Measurements from ENCODE around the gene SCG5. TPM values are rescaled to one million over a fixed set of nuclear protein-coding genes. Genes with fewer than 3 reads are reported as not detected.

Gene SCG5
- total RNA-seq, 1 experiment from 2014 or later = 7.4 TPM

GRCh38 chr15:32667321-32667720 is 25.8 kb downstream of the SCG5 start:
- TF ChIP-seq, protein P1, sequence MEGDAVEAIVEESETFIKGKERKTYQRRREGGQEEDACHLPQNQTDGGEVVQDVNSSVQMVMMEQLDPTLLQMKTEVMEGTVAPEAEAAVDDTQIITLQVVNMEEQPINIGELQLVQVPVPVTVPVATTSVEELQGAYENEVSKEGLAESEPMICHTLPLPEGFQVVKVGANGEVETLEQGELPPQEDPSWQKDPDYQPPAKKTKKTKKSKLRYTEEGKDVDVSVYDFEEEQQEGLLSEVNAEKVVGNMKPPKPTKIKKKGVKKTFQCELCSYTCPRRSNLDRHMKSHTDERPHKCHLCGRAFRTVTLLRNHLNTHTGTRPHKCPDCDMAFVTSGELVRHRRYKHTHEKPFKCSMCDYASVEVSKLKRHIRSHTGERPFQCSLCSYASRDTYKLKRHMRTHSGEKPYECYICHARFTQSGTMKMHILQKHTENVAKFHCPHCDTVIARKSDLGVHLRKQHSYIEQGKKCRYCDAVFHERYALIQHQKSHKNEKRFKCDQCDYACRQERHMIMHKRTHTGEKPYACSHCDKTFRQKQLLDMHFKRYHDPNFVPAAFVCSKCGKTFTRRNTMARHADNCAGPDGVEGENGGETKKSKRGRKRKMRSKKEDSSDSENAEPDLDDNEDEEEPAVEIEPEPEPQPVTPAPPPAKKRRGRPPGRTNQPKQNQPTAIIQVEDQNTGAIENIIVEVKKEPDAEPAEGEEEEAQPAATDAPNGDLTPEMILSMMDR (IDR thresholded peaks at IDR 0.05; ENCODE audit: unreplicated experiment) = no peak
- H3K27ac Mint-ChIP-seq (ENCODE audit: low read depth, unreplicated experiment) = no peak overlapping the region
- DNase-seq (ENCODE audit: unreplicated experiment) = no peak
- BruUV-seq (replicated peaks) = no TSS peak
- ChIA-PET CTCF (interaction anchor here (1.0 to 6.0 kb wide), 2 partner anchors 177 to 269 kb away, joined by 4 to 63 read pairs; no protein-coding TSS in a partner anchor), POLR2A (no interaction called here)
- no peaks in the 10 kb centered on the region for H3K27me3 Mint-ChIP-seq (ENCODE audit: insufficient read depth, unreplicated experiment)
- H3K9me3 Mint-ChIP-seq (ENCODE audit: unreplicated experiment) = no peaks in the 10 kb centered on the region
- intact Hi-C loops (cut with micrococcal nuclease) = no loop called here
- H3K4me1 Mint-ChIP-seq (ENCODE audit: insufficient read depth, unreplicated experiment) = peaks cover 14% of the 10 kb centered on the region
- no peak overlapping the region for H3K4me3 Mint-ChIP-seq (ENCODE audit: unreplicated experiment)
- peaks cover 4% of the 10 kb centered on the region for H3K36me3 Mint-ChIP-seq (ENCODE audit: insufficient read depth, unreplicated experiment)

DNA sequence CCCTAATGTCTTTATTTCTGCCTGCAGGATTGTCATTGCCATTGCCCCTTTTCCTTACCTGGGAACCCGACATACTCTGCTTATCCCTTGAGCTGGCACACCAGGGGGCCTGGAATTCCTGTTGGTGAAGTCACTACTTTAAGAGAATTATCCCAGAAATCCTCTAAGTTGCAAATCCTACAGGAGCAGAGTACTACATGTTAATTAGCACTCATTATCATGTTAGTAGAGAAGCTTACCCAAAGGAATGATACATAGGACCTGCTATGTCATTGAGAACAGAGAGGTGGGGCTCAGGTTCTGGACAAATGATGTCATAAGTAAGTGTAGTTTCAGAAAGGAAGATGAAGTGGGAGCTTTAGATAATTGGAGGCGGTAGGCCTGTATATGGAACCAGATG is 27.4 kb downstream of the SCG5 start:
- Mint-ChIP-seq H3K4me3 (ENCODE audit: unreplicated experiment) (no peak overlapping the region), H3K9me3 (ENCODE audit: unreplicated experiment) (no peaks in the 10 kb centered on the region), H3K4me1 (ENCODE audit: insufficient read depth, unreplicated experiment) (peaks cover 8% of the 10 kb centered on the region), H3K27ac (ENCODE audit: low read depth, unreplicated experiment) (no peak overlapping the region), H3K36me3 (ENCODE audit: insufficient read depth, unreplicated experiment) (peaks cover 4% of the 10 kb centered on the region), H3K27me3 (ENCODE audit: insufficient read depth, unreplicated experiment) (no peaks in the 10 kb centered on the region)
- ChIA-PET CTCF (interaction anchor here (0.8 to 2.4 kb wide), 7 partner anchors 10 to 463 kb away, joined by 3 to 18 read pairs (median 5); no protein-coding TSS in a partner anchor), POLR2A (interaction anchor here (1.4 to 2.2 kb wide), 2 partner anchors 9 to 14 kb away, joined by 3 to 6 read pairs; no protein-coding TSS in a partner anchor)
- no peak for DNase-seq (ENCODE audit: unreplicated experiment)
- intact Hi-C loops (cut with micrococcal nuclease) = no loop called here
- BruUV-seq (replicated peaks) = no TSS peak
- TF ChIP-seq, protein P1 (IDR thresholded peaks at IDR 0.05; ENCODE audit: unreplicated experiment) = no peak

DNA sequence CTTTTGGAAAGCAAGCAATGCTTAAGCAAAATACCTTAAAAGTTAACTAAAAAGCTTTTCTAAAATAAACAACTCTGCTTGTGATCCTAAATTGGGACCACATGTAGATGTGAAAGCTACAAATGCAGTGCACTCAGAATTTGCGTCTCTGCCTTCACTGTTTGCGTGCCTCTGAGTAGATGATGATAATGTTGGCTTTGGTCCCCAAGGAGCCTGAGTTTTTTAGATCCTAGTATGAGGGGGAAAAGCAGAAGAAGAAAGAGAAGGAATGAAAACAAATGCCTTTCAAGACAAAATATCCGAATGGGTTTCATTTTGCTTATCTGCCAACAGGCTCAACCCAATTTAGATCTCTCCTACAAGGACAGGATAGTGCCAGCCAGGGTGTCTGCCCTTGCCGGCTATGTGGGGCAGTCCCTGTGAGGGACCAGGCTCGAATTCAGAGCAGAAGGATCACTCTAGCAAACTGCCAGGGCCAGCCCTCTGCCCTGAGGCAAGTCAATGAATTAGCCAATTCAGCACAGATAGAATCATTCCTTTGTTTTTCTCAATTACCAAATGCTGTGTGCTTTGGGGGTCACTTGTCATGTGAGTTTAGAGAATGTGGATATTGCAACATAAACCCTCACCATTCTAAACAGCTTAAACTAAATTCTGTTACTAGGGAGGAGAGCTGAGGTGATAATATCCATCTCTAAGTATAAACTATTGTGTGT is 28.5 kb downstream of the SCG5 start:
- no TSS peak for BruUV-seq (replicated peaks)
- CTCF ChIA-PET = interaction anchor here (0.7 to 2.5 kb wide), 8 partner anchors 8 to 1086 kb away, joined by 3 to 18 read pairs (median 6); no protein-coding TSS in a partner anchor
- H3K27ac Mint-ChIP-seq (ENCODE audit: low read depth, unreplicated experiment) = no peak overlapping the region

GRCh38 chr15:32670623-32671022 is 29.1 kb downstream of the SCG5 start:
- no peaks in the 10 kb centered on the region for H3K9me3 Mint-ChIP-seq (ENCODE audit: unreplicated experiment)
- CTCF ChIA-PET = interaction anchor here (0.5 to 2.5 kb wide), 5 partner anchors 8 to 286 kb away, joined by 3 to 11 read pairs (median 4); no protein-coding TSS in a partner anchor

More for the DNA sequence above, 28.5 kb downstream of the SCG5 start:
- Mint-ChIP-seq H3K4me1 (ENCODE audit: insufficient read depth, unreplicated experiment) (peaks cover 8% of the 10 kb centered on the region), H3K4me3 (ENCODE audit: unreplicated experiment) (no peak overlapping the region), H3K27me3 (ENCODE audit: insufficient read depth, unreplicated experiment) (no peaks in the 10 kb centered on the region), H3K36me3 (ENCODE audit: insufficient read depth, unreplicated experiment) (peaks cover 4% of the 10 kb centered on the region), H3K9me3 (ENCODE audit: unreplicated experiment) (no peaks in the 10 kb centered on the region)
- intact Hi-C loops (cut with micrococcal nuclease) = no loop called here
- peak; percentile 69 for DNase-seq (ENCODE audit: unreplicated experiment)
- POLR2A ChIA-PET = interaction anchor here (1.4 to 2.2 kb wide), 2 partner anchors 10 to 13 kb away, joined by 3 to 6 read pairs; no protein-coding TSS in a partner anchor
- TF ChIP-seq, protein P1 (IDR thresholded peaks at IDR 0.05; ENCODE audit: unreplicated experiment) = no peak

More at GRCh38 chr15:32670623-32671022, 29.1 kb downstream of the SCG5 start:
- Mint-ChIP-seq H3K36me3 (ENCODE audit: insufficient read depth, unreplicated experiment) (peaks cover 4% of the 10 kb centered on the region), H3K4me3 (ENCODE audit: unreplicated experiment) (no peak overlapping the region), H3K27ac (ENCODE audit: low read depth, unreplicated experiment) (no peak overlapping the region), H3K4me1 (ENCODE audit: insufficient read depth, unreplicated experiment) (peaks cover 8% of the 10 kb centered on the region), H3K27me3 (ENCODE audit: insufficient read depth, unreplicated experiment) (no peaks in the 10 kb centered on the region)
- no TSS peak for BruUV-seq (replicated peaks)
- TF ChIP-seq, protein P1 (IDR thresholded peaks at IDR 0.05; ENCODE audit: unreplicated experiment) = no peak
- DNase-seq (ENCODE audit: unreplicated experiment) = no peak
- POLR2A ChIA-PET = interaction anchor here (2.2 kb wide), 1 partner anchor 12 kb away, joined by 6 read pairs; no protein-coding TSS in a partner anchor
- intact Hi-C loops (cut with micrococcal nuclease) = no loop called here
